SH-SY5Y (cell line): Measurements from ENCODE around the gene NACC2.

Source experiments
- GATA2 ChIP-seq: IDR thresholded peaks from 2 replicates; pipeline ENCODE4 v1.6.1; 2011; ENCODE audit warnings: mild to moderate bottlenecking, low read depth, low read length
- GATA3 ChIP-seq: IDR thresholded peaks from 2 replicates; pipeline ENCODE4 v1.6.1; 2011; ENCODE audit warnings: low read depth, mild to moderate bottlenecking, low read length, moderate library complexity

NACC2 gene

DNA sequence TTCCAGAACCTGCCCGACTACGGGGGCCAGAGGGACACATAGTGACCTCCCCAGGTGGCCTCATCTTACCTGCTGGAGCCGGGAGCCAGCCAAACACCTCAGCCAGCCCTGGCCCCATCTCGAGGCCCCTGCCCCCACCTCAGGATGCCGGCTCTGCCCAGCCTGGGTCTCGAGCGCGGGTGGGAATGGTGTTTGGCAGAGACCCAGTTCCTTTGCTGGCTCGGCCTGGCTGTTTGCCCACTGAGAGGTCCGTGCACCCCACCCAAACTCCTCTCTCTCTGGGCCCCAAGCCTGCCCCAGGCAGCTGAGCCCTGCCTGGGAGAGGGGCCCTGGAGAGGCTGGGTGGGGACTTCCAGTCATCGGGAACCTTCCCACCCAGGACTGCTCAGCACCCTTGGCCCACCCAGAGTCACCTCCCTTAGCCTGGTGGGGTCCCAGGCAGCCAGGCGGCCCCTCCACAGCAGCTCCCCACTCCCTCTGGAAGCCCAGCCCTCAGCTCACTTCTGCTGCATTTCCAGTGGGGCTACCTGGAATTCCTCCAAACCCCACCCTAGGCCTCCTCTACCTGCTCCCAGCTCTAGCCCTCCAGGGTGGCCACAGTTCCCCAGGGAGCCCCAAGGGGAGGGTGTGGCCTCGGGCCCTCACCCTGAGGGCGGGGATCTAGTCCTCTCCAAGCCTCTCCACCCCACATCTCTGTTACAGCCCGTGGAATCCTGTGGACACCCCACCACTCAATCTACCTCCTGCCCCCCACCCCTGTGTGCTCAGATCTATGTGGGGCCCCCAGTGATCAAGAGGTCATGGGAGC, 91.5 kb downstream of the NACC2 start:
- no peak for TF ChIP-seq GATA2
- no peak for TF ChIP-seq GATA3

DNA sequence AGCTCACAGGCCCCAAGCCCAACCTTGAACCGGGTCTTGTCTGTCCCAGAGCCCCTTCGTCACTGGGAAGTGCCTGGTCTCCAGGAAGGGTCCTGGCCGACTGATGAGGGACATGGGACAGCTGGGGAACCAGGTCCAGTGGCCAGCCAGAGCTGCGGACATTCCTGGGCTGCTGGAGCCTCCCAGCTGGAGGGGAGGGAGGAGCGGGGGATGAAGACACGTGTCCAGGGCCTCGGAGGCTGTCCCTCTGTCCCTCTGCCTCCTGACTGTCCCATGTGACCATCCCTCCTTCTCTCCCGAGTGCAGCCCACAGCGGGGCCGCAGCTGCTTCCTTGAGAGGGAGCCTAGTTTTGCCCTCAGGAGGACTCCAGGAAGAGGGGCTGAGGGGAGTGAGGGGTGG, 92.2 kb downstream of the NACC2 start:
- no peak for TF ChIP-seq GATA3
- TF ChIP-seq GATA2: no peak

GRCh38 chr9:136002215-136002614, 92.9 kb downstream of the NACC2 start:
- TF ChIP-seq GATA2 (no peak), GATA3 (no peak)

GRCh38 chr9:136001231-136001630, 93.9 kb downstream of the NACC2 start:
- TF ChIP-seq GATA3 (no peak), GATA2 (no peak)

DNA sequence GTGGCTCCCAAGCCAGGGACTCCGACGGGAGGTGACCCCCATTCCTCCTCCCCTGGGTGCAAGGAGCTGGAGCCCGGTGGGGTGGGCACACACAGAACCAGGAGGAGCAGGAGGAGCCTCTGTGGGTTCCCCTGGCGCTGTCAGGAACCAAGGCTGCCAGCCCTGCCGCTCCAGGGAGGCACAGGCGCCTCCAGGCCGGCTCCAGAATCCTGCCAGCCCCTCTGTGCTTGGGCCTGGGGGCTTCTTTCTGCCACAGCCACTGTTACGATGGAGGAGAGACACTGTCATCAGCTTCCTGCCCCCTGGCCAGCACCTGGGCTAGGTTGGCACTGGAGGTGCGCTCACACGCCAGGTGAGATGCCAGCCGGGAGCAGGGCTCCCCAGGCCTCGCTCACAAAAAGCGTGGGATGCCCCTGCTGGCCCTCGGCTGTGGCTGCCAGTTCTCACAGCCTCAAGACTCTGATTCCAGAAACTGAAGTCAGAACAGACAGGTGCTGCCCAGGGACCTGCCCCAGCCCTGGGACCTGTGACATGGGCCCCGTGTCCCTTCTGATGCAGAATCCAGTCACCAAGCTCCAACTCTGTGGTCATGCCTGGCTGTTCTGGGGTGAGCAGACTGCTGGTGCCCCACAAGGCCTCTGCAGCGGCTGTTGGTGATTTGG, 96.5 kb downstream of the NACC2 start:
- TF ChIP-seq GATA2 (no peak), GATA3 (no peak)

- TF ChIP-seq GATA3: no peak
- no peak for TF ChIP-seq GATA2
Measured at GRCh38 chr9:135998016-135998380, 97.1 kb downstream of the NACC2 start.

- TF ChIP-seq GATA2 (no peak), GATA3 (no peak)
Measured at GRCh38 chr9:135997090-135998015, 97.7 kb downstream of the NACC2 start.

DNA sequence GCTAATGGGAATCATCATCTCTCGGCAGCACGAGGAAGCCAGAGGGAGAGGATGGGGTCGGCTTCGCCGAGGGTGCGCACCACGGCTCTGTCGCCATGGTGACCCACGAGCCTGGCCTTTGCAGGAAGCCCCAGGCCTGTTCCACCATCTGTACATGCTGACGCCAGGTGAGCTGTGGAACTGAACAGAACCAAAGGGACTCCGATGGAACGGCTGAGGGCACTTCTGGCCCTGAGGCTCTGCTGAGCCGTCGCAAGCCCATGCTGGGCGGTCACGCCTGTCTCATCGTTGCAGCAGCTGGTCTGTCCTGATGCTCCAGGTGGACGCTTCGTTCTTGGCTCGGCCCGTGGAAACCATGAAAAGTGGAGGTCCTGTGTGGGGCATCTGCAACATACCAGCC, 99.3 kb downstream of the NACC2 start:
- TF ChIP-seq GATA2: no peak
- TF ChIP-seq GATA3: no peak

DNA sequence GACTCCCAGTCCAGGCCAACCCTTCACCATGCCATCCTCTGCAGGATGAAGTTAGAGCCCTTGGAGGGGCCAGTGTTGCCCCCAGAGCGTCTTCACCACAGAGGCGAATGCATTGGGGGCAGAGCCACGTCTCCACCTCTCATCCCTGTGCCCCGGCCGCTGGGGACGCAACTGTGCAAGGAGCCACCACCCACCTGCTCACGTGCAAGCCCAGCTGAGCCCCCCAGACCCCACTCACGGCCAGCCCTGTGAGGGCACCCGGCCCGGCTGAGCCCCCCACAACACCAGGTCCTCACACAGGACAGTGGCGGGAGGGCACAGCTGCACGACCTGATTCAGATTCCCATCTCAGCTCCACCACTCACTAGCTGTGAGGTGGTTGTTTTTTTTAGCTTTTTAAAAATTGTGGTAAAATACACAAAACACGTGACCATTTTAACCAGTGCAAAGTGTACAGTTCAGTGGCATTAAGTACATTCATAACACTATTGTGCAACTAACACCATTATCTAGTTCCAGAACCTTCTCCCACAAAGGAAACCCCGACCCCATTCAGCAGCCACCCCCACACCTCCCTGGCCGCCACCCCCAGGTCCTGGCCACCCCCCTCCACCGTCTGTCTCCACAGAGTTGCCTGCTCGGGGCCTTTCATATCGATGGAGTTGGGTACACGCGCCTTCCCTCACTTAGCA, 100.4 kb downstream of the NACC2 start:
- no peak for TF ChIP-seq GATA2
- TF ChIP-seq GATA3: no peak

GRCh38 chr9:135993765-135994500, 101.2 kb downstream of the NACC2 start:
- TF ChIP-seq GATA2 (no peak), GATA3 (no peak)

GRCh38 chr9:135993409-135993742, 101.7 kb downstream of the NACC2 start:
- no peak for TF ChIP-seq GATA3

GRCh38 chr9:135992486-135993408, 102.3 kb downstream of the NACC2 start:
- TF ChIP-seq GATA2: no peak
- TF ChIP-seq GATA3: no peak

- TF ChIP-seq GATA2 (no peak), GATA3 (no peak)
Measured at GRCh38 chr9:135991771-135992170, 103.3 kb downstream of the NACC2 start.
